Trophoblast cell (in vitro differentiated cells and primary cell): ENCODE measurements around the gene AEN. TPM values are rescaled to one million over a fixed set of nuclear protein-coding genes. Genes with fewer than 3 reads are reported as not detected.

Source experiments
- DNase-seq, 2 donors: peaks; one replicate each; pipeline ENCODE4 v3.0.0-alpha.2; 2016
- H2AFZ ChIP-seq: 2 replicates; pipeline ENCODE4 v1.6.1; 2013; ENCODE audit warnings: low read length, moderate library complexity, mild to moderate bottlenecking; ENCODE audit not compliant: insufficient read depth, poor library complexity
- H2AK5ac ChIP-seq: 2 replicates; pipeline ENCODE4 v1.6.1; 2013; ENCODE audit warnings: mild to moderate bottlenecking, low read length
- H2BK120ac ChIP-seq: 2 replicates; pipeline ENCODE4 v1.6.1; 2013; ENCODE audit warnings: low read length, mild to moderate bottlenecking, moderate library complexity; ENCODE audit not compliant: insufficient read depth, poor library complexity
- H2BK12ac ChIP-seq: 2 replicates; pipeline ENCODE4 v1.6.1; 2013; ENCODE audit warnings: mild to moderate bottlenecking, low read length, moderate library complexity
- H2BK5ac ChIP-seq: 2 replicates; pipeline ENCODE4 v1.6.1; 2013; ENCODE audit warnings: low read length, low read depth, moderate library complexity, mild to moderate bottlenecking; ENCODE audit not compliant: poor library complexity
- H3K14ac ChIP-seq: 2 replicates; pipeline ENCODE4 v1.6.1; 2013; ENCODE audit warnings: mild to moderate bottlenecking, low read length
- H3K18ac ChIP-seq: 2 replicates; pipeline ENCODE4 v1.6.1; 2013; ENCODE audit warnings: mild to moderate bottlenecking, low read length
- H3K23ac ChIP-seq: 2 replicates; pipeline ENCODE4 v1.6.1; 2013; ENCODE audit warnings: low read length
- H3K27ac ChIP-seq: 2 replicates; pipeline ENCODE4 v1.5.1; 2013; ENCODE audit warnings: low read depth, mild to moderate bottlenecking, inconsistent platforms, low read length, moderate library complexity
- H3K27me3 ChIP-seq: 2 replicates; pipeline ENCODE4 v1.6.1; 2013; ENCODE audit warnings: inconsistent platforms, mild to moderate bottlenecking, low read length, moderate library complexity; ENCODE audit not compliant: insufficient read depth
- H3K36me3 ChIP-seq, 2 experiments: 1 replicate in 1 of 2; 2 replicates in 1 of 2; pipeline ENCODE4 v1.6.1; 2013; ENCODE audit warnings: low read length in 2 of 2, mild to moderate bottlenecking in 2 of 2, moderate library complexity in 1 of 2; ENCODE audit not compliant: insufficient read depth in 2 of 2, control insufficient read depth in 1 of 2
- H3K4ac ChIP-seq: 2 replicates; pipeline ENCODE4 v1.6.1; 2013; ENCODE audit warnings: low read depth, mild to moderate bottlenecking, low read length, moderate library complexity
- H3K4me1 ChIP-seq, 2 experiments: 1 replicate in 1 of 2; 2 replicates in 1 of 2; pipeline ENCODE4 v1.6.1; 2013; ENCODE audit warnings: low read length in 2 of 2, mild to moderate bottlenecking in 2 of 2, moderate library complexity in 1 of 2; ENCODE audit not compliant: insufficient read depth in 2 of 2, control insufficient read depth in 1 of 2
- H3K4me2 ChIP-seq: 2 replicates; pipeline ENCODE4 v1.6.1; 2013; ENCODE audit warnings: inconsistent platforms, mild to moderate bottlenecking, low read length, moderate library complexity
- H3K4me3 ChIP-seq: 2 replicates; pipeline ENCODE4 v1.5.1; 2013; ENCODE audit warnings: mild to moderate bottlenecking, low read depth, low read length, inconsistent platforms
- H3K79me1 ChIP-seq: one replicate; pipeline ENCODE4 v1.6.1; 2013; ENCODE audit warnings: low read length
- H3K79me2 ChIP-seq: 2 replicates; pipeline ENCODE4 v1.6.1; 2013; ENCODE audit warnings: low read length, mild to moderate bottlenecking; ENCODE audit not compliant: control insufficient read depth, insufficient read depth, poor library complexity
- H3K9ac ChIP-seq: 2 replicates; pipeline ENCODE4 v1.6.1; 2013; ENCODE audit warnings: mild to moderate bottlenecking, low read length
- H3K9me3 ChIP-seq: 2 replicates; pipeline ENCODE4 v1.6.1; 2013; ENCODE audit warnings: low read depth, mild to moderate bottlenecking, control low read depth, inconsistent platforms, low read length; ENCODE audit not compliant: insufficient read depth
- H4K12ac ChIP-seq: 2 replicates; pipeline ENCODE4 v1.6.1; 2013; ENCODE audit warnings: low read depth, mild to moderate bottlenecking, low read length, moderate library complexity
- H4K8ac ChIP-seq: 2 replicates; pipeline ENCODE4 v1.6.1; 2013; ENCODE audit warnings: low read depth, mild to moderate bottlenecking, low read length, moderate library complexity
- H4K91ac ChIP-seq: one replicate; pipeline ENCODE4 v1.6.1; 2013; ENCODE audit warnings: low read depth, mild to moderate bottlenecking, low read length, moderate library complexity
- WGBS: extraction: QIAGEN DNeasy Blood & Tissue Kit; methylation state at CpG from one replicate; pipeline ENCODE4 v1.1.7; 2013; ENCODE audit warnings: missing lambda C conversion rate; ENCODE audit not compliant: insufficient read length, insufficient coverage; ENCODE audit errors: extremely low coverage; 5-methylcytosine and 5-hydroxymethylcytosine counted together
- polyA plus RNA-seq: library from polyadenylated mRNA; stranded (reverse); fragments of 200-250 nt; gene quantifications from 2 replicates; pipeline ENCODE4 v1.2.3, GENCODE V29; 2013

Gene AEN, protein sequence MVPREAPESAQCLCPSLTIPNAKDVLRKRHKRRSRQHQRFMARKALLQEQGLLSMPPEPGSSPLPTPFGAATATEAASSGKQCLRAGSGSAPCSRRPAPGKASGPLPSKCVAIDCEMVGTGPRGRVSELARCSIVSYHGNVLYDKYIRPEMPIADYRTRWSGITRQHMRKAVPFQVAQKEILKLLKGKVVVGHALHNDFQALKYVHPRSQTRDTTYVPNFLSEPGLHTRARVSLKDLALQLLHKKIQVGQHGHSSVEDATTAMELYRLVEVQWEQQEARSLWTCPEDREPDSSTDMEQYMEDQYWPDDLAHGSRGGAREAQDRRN
- 53.2 and 56.0 TPM in 2 replicates for polyA plus RNA-seq

DNA sequence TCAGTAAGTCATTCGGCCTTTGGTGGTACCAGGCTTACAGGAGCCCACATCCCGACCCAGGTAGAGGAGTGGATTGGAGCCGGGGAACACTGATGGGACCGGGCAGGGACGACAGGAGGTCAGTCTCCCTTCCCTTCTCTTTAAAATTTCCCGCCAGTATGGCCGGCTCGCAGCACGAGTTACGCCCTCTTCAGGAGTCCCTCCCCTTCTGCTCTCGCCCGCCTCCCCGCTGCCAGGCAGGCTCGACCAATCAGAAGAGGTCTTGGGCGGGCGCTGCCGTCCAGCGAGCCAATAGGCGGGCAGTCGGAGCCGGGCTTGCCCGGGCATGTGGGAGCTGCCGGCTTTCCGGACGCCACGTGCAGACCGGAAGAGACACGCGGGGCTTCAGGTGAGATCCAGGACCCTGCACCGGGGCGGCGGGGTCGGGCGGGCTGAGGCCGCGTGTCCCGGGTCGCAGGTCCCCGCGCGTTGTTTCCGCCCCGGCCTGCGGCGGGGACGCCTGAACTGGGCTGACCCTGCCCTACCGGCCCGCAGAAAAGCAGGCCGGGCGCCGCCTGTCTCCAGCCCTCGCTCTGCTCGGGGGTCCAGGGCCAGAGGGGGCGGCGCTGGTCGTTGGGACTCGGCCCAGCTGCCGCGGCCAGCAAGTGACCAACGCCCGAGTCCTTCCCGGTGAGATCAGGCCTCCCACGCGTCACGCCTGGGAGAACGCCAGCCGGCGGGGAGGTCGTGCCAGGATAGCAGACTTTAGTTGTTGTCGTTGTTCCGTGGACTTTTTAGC is at the start of gene AEN:
TSS of gene AEN (plus strand) at position 346 of the 778 bp plus-strand sequence. CDS start 4,870 bp downstream, outside the sequence.
- peak within 1 kb of the TSS; percentile 80 for H4K12ac ChIP-seq
- H3K27me3 ChIP-seq = no peaks in the 10 kb centered on the region
- no CpG with 5 or more reads among the region's 71 CpGs for WGBS
- H3K18ac ChIP-seq = peak within 1 kb of the TSS; percentile 94
- peak; percentile 96 to 98 for DNase-seq
- H3K27ac ChIP-seq = peak within 1 kb of the TSS; percentile 72
- peak within 1 kb of the TSS; percentile 86 for H2BK5ac ChIP-seq
- peaks cover 31% of the 10 kb centered on the region for H3K79me2 ChIP-seq
- peak within 1 kb of the TSS; percentile 83 for H3K4ac ChIP-seq
- H3K4me2 ChIP-seq = peak within 1 kb of the TSS; percentile 91
- H2BK120ac ChIP-seq = peak within 1 kb of the TSS; percentile 93
- H2AK5ac ChIP-seq = peak within 1 kb of the TSS; percentile 12
- H3K4me3 ChIP-seq = peak within 1 kb of the TSS; percentile 89
- no peaks in the 10 kb centered on the region for H3K9me3 ChIP-seq
- H3K79me1 ChIP-seq = peaks cover 14% of the 10 kb centered on the region
- H2BK12ac ChIP-seq = peak within 1 kb of the TSS; percentile 41
- peak within 1 kb of the TSS; percentile 97 for H4K91ac ChIP-seq
- H4K8ac ChIP-seq = peak within 1 kb of the TSS; percentile 71
- H3K36me3 ChIP-seq = peaks cover 16 to 18% of the 10 kb centered on the region in 2 experiments
- H3K14ac ChIP-seq = peak within 1 kb of the TSS; percentile 90
- H2AFZ ChIP-seq = peak within 1 kb of the TSS; percentile 94
- no peak within 1 kb of the TSS for H3K23ac ChIP-seq
- H3K9ac ChIP-seq = peak within 1 kb of the TSS; percentile 89
- H3K4me1 ChIP-seq = peaks cover 11 to 16% of the 10 kb centered on the region in 2 experiments

DNA sequence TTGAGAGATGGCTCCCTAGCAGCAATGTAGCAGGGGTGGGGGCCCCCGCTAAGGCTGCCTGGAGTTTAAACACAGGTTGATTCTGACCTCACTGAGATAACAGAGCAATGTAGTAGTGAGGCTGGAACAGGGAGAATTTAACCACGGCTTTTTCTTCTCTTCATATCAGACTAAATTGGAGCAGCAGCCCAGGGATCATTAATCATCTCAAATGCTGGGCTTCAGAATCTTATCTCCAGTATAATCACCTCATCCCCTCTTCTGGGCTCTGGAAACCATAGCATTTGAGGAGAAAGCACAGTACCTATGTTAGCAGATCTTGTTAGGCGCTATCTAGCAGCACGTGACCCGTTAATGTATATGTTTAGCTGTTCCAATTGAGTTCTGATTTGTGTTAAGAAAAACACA is 49.3 kb upstream of the AEN start:
- H4K91ac ChIP-seq = no peak overlapping the region
- no peak overlapping the region for H2AFZ ChIP-seq
- no peak overlapping the region for H3K9ac ChIP-seq
- H3K14ac ChIP-seq = no peak overlapping the region
- no peak overlapping the region for H4K8ac ChIP-seq
- H3K4me1 ChIP-seq = peaks cover 14 to 16% of the 10 kb centered on the region in 2 experiments
- H2AK5ac ChIP-seq = no peak overlapping the region
- no peak overlapping the region for H3K27ac ChIP-seq
- no peak overlapping the region for H3K4me2 ChIP-seq
- no peak overlapping the region for H2BK120ac ChIP-seq
- DNase-seq = no peak
- H3K4me3 ChIP-seq = no peak overlapping the region
- peaks cover 5% of the 10 kb centered on the region for H3K79me1 ChIP-seq
- H3K36me3 ChIP-seq = no peaks in the 10 kb centered on the region
- no peak overlapping the region for H3K4ac ChIP-seq
- no CpG with 5 or more reads among the region's 5 CpGs for WGBS
- no peak overlapping the region for H2BK5ac ChIP-seq
- peaks cover 2% of the 10 kb centered on the region for H3K79me2 ChIP-seq
- H2BK12ac ChIP-seq = no peak overlapping the region
- no peak overlapping the region for H3K18ac ChIP-seq
- no peaks in the 10 kb centered on the region for H3K27me3 ChIP-seq
- H3K9me3 ChIP-seq = peaks cover 7% of the 10 kb centered on the region
- no peak overlapping the region for H3K23ac ChIP-seq
- no peak overlapping the region for H4K12ac ChIP-seq

DNA sequence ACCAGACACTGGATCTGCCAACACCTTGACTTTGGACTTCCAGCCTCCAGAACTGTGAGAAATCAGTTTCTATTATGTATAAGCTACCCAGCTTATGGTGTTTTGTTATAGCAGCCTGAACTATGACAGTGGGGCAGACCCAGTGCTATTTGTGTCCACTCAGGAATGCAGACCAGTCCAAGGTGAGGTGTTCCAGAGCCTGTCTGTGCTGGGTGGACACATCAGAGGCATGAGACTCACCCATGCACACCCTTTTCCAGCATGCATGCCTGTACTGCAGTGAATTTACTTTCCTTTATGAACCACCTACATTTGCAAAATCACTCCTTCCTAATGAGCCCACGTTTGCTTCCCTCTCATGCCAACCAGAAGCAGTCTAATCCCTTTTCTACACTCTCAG is 47.1 kb upstream of the AEN start:
- no peak overlapping the region for H3K4ac ChIP-seq
- H3K79me1 ChIP-seq = peaks cover 5% of the 10 kb centered on the region
- no peak overlapping the region for H2BK12ac ChIP-seq
- H3K14ac ChIP-seq = no peak overlapping the region
- H2AFZ ChIP-seq = no peak overlapping the region
- H4K8ac ChIP-seq = no peak overlapping the region
- H4K91ac ChIP-seq = peak overlapping the region; percentile 0
- H3K27me3 ChIP-seq = no peaks in the 10 kb centered on the region
- H3K18ac ChIP-seq = no peak overlapping the region
- DNase-seq = no peak
- no peak overlapping the region for H4K12ac ChIP-seq
- no peak overlapping the region for H3K23ac ChIP-seq
- no peak overlapping the region for H2AK5ac ChIP-seq
- H3K4me2 ChIP-seq = peak overlapping the region; percentile 8
- H3K27ac ChIP-seq = no peak overlapping the region
- H3K79me2 ChIP-seq = peaks cover 2% of the 10 kb centered on the region
- H2BK120ac ChIP-seq = no peak overlapping the region
- H3K9ac ChIP-seq = no peak overlapping the region
- H2BK5ac ChIP-seq = no peak overlapping the region
- H3K4me1 ChIP-seq = peaks cover 14 to 16% of the 10 kb centered on the region in 2 experiments
- WGBS = no CpG with 5 or more reads among the region's 1 CpG
- H3K4me3 ChIP-seq = no peak overlapping the region
- no peaks in the 10 kb centered on the region for H3K36me3 ChIP-seq
- peaks cover 3% of the 10 kb centered on the region for H3K9me3 ChIP-seq

DNA sequence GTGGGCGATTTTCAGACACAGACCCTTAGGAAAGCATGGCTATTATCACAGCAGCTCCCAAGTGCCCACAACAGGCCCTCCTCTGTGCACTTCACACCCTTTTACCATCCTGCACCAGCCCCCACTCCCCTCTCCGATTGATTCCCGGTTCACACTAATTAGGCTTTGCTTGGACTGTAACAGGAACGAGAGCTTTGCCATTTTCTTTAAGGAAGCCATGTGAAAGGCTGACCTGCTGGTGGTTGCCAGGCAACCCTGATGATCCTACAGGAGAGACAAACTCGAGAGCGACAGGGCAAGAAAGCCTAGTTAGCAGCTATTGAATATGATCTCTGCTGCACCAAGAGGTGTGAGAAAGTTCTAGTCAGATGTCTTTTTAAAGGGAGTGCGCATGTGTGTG is 46.5 kb upstream of the AEN start:
- no CpG with 5 or more reads among the region's 7 CpGs for WGBS
- H3K4ac ChIP-seq = no peak overlapping the region

More for the DNA sequence above, 46.5 kb upstream of the AEN start:
- no peak overlapping the region for H2AFZ ChIP-seq
- H3K18ac ChIP-seq = no peak overlapping the region
- H4K12ac ChIP-seq = no peak overlapping the region
- peaks cover 2% of the 10 kb centered on the region for H3K79me2 ChIP-seq
- peaks cover 5% of the 10 kb centered on the region for H3K79me1 ChIP-seq
- H3K36me3 ChIP-seq = no peaks in the 10 kb centered on the region
- H3K4me1 ChIP-seq = peaks cover 14 to 16% of the 10 kb centered on the region in 2 experiments
- H3K27ac ChIP-seq = no peak overlapping the region
- H2BK5ac ChIP-seq = no peak overlapping the region
- H2BK120ac ChIP-seq = no peak overlapping the region
- H3K4me3 ChIP-seq = no peak overlapping the region
- no peak overlapping the region for H3K23ac ChIP-seq
- H3K27me3 ChIP-seq = no peaks in the 10 kb centered on the region
- no peak overlapping the region for H3K14ac ChIP-seq
- H2BK12ac ChIP-seq = peak overlapping the region; percentile 56
- H4K8ac ChIP-seq = no peak overlapping the region
- peak overlapping the region; percentile 8 for H3K4me2 ChIP-seq
- H4K91ac ChIP-seq = peak overlapping the region; percentile 0
- peaks cover 3% of the 10 kb centered on the region for H3K9me3 ChIP-seq
- no peak for DNase-seq
- no peak overlapping the region for H3K9ac ChIP-seq
- H2AK5ac ChIP-seq = peak overlapping the region; percentile 33
